ENCODE results near the gene DKC1.

The DKC1 gene

GRCh38 chrX:154738011-154738738 lies 24.5 kb upstream of the DKC1 start:
- DNase-seq (ENCODE audit: extremely low read depth, low read depth) = no peak

DNA sequence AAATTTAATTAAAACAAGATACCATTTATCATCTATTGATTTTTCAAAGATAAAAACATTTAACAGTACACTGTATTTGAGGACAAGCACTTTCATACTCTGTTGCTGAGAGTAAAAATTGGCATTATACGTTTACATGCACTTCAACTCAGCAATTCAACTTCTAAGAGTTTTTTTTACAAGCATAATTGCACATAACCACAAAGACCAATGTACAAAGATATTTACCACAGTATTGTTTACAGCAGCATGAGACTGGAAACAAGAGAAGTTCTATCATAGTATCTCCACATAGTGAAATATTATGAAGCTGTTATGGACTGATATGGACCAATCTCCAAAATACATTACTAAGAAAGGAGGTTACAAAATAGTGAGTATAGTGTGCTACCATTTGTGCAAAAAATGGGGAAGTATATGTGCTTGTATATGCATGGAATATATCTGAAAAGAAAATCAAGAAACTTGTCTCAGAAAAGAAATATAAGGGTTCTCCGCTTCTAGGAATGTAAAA lies 22.7 kb upstream of the DKC1 start:
- TF ChIP-seq, protein P1, sequence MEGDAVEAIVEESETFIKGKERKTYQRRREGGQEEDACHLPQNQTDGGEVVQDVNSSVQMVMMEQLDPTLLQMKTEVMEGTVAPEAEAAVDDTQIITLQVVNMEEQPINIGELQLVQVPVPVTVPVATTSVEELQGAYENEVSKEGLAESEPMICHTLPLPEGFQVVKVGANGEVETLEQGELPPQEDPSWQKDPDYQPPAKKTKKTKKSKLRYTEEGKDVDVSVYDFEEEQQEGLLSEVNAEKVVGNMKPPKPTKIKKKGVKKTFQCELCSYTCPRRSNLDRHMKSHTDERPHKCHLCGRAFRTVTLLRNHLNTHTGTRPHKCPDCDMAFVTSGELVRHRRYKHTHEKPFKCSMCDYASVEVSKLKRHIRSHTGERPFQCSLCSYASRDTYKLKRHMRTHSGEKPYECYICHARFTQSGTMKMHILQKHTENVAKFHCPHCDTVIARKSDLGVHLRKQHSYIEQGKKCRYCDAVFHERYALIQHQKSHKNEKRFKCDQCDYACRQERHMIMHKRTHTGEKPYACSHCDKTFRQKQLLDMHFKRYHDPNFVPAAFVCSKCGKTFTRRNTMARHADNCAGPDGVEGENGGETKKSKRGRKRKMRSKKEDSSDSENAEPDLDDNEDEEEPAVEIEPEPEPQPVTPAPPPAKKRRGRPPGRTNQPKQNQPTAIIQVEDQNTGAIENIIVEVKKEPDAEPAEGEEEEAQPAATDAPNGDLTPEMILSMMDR (IDR thresholded peaks at IDR 0.05; ENCODE audit: low read depth, low read length) = no peak
- DNase-seq (ENCODE audit: extremely low read depth, low read depth) = no peak

More at GRCh38 chrX:154738011-154738738, 24.5 kb upstream of the DKC1 start:
- TF ChIP-seq, protein P1 (IDR thresholded peaks at IDR 0.05; ENCODE audit: low read depth, low read length) = no peak

GRCh38 chrX:154742613-154743012 lies 20.1 kb upstream of the DKC1 start:
- TF ChIP-seq, protein P1 (IDR thresholded peaks at IDR 0.05; ENCODE audit: low read depth, low read length) = no peak
- no peak for DNase-seq (ENCODE audit: extremely low read depth, low read depth)

DNA sequence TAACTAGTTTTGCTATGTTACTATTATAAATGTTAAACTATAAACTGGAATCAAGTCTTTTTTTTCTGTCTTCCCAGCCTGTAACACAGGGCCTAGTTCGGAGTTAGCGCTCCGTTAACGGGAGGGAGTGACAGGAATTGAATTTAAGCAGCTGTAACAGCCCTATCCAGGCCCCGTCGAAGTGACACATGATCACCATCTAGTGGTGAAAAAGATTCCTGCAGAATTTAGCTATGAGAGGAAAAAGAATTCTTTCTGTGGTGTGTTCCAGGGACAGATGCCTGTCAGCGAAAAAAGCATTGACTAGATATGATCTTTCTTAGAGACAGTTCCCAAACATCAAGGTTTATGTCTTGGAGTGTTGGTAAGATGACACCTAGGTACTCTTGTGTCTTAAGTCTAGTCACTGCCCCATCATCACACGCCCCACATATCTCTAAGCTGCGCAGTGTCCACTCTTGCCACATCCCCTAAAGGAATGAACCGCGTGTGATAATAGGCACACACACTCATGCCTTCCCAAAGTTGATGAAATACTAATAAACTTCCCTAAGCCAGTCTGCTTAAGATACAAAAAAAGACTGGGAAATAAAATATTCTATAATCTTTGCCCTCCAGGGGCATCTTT lies 13.8 kb upstream of the DKC1 start:
- TF ChIP-seq, protein P1 (IDR thresholded peaks at IDR 0.05; ENCODE audit: low read depth, low read length) = peak; percentile 68
- no peak for DNase-seq (ENCODE audit: extremely low read depth, low read depth)

DNA sequence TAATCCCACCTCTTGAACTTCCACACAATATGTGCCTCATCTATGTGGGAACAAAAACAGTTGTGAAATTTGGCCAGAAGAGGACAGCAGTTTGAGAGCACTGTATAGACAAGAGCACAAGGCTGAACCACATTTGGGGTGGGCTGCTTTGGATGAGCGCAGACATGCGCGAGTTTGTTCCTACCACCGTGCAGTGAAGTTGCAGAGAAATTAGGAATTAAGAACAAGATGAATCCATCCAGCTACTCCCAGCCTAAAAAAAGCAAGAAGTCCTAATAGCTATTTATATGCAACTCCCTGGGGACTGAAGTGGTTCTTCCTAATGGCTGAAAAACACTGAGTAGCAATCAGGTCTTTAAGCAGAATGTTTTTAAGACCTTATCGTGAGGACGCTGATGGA lies 12.8 kb upstream of the DKC1 start:
- no peak for DNase-seq (ENCODE audit: extremely low read depth, low read depth)

DNA sequence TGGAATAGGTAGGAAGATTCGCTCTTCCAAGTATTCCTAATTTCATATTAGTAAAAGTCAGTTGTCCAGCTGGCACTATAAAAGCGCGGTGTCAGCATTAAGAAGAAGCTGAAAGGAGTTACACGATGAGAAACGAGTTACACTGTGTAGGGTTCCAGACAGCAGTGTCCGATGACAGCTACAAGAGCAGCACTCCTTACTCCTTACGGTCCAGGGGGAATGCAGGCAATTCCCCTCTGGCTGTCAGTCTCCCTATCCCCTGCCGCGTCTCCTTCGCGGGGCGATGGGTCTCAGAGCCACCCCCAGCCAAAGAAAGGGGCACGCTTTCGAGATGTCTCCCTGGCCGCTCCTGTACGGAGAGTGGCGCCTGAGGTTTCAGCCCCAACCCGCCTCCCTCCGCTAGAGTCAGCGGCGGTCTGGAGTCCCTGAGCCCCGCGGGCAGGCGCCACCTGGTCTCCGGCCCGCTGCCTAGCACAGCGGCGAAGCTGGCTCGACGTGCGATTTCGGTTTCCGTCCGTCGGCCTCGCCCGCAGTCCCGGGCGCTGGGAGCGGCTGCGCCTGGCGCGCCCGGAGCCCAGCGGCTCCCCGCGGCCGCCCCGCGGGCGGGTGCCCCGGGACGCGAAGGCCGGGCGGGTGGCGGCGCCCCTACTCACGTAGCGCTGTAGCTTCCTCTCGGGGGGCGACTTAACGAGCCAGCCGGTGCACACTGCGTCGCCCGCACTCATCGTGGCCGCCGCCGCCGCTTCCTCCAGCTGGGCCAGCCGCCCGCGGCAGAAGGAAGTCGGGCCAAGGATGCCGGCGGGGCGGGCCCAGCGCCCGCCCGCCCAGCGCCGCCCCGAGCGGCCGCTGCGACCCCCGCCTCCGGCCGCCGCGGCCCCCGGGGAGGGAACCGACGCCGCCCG lies 12.1 kb upstream of the DKC1 start, which contains the start of gene GAB3:
TSS of gene GAB3 (minus strand) at position 777 of the 902 bp plus-strand sequence. CDS start at position 725, 52 bp downstream.
- no peak for DNase-seq (ENCODE audit: extremely low read depth, low read depth)
- TF ChIP-seq, protein P1 (IDR thresholded peaks at IDR 0.05; ENCODE audit: low read depth, low read length) = no peak

More for the DNA sequence above, 12.8 kb upstream of the DKC1 start:
- TF ChIP-seq, protein P1 (IDR thresholded peaks at IDR 0.05; ENCODE audit: low read depth, low read length) = no peak

Data from AG09319 (cell line).